Measurements from ENCODE around the gene ARFGAP2.
"Not testable (repeated sequence)": the region's sequence is repeated elsewhere in the genome, so short reads cannot be mapped to it uniquely, and the experiment has no call there.

The ARFGAP2 gene

DNA sequence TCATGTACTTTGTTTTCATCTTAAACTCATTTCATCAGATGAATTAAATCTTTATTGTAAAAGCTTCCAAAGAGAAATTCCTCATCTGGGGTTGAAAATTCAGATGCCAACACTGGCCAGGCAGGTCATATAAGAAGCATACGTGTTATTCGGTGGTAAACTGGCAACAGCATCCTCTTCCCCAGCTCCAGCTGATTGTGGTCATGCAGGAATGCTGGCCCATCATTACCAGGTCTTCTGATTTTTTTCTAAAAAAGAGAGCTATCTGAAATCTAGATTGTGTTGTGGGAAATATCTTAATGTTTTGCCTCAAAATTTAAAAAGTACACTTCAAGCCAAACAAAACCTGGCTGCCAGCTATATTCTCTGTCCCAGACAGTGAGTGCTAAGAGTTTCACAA, 53.6 kb downstream of the ARFGAP2 start:
- H3K27ac Mint-ChIP-seq, result no peak overlapping the region
- H3K4me3 Mint-ChIP-seq, result no peak overlapping the region

DNA sequence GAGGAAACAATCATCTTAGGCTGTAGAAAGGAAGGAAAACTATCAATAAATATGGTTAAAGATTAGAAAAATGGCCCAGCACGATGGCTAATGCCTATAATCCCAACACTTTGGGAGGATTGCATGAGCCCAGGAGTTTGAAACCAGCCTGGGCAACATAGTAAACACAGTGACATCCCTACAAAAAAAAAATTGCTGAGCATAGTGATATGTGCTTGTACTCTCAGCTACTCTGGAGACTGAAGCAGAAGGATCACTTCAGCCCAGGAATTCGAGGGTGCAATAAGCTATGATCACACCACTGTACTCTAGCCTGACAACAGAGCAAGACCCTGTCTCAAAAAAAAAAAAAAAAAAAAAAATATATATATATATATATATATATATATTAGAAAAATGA, 54.9 kb downstream of the ARFGAP2 start:
- Mint-ChIP-seq H3K27me3 (no peaks in the 10 kb centered on the region), H3K4me3 (no peak overlapping the region), H3K4me1 (no peaks in the 10 kb centered on the region), H3K27ac (no peak overlapping the region), H3K9me3 (no peaks in the 10 kb centered on the region)
- ATAC-seq (no peak), DNase-seq (no peak)

More for the DNA sequence above, 53.6 kb downstream of the ARFGAP2 start:
- H3K9me3 Mint-ChIP-seq, result no peaks in the 10 kb centered on the region
- no peaks in the 10 kb centered on the region for H3K4me1 Mint-ChIP-seq
- no peaks in the 10 kb centered on the region for H3K27me3 Mint-ChIP-seq
- no peak for DNase-seq
- no peak for ATAC-seq

DNA sequence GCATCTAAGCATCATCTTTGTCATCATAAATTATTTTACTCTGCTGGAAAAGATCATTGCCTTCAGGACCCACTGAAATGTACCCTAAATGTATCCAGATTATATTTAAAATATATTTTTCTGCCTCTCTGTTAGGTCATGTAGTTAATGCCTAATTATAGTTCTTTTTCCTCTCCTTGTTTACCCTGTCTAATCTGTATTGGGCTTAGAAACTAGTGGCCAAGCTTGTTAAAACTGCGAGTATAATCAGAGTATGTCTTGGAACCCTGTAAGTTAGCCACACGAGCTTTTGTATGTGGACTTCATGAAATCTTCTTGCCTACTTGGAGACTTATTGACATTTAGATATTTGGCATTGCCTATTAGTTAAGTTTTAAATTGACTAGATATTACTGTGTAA, 55.6 kb downstream of the ARFGAP2 start:
- no peaks in the 10 kb centered on the region for H3K27me3 Mint-ChIP-seq
- DNase-seq, result no peak
- no peak overlapping the region for H3K4me3 Mint-ChIP-seq
- no peaks in the 10 kb centered on the region for H3K9me3 Mint-ChIP-seq
- no peak for ATAC-seq
- no peak overlapping the region for H3K27ac Mint-ChIP-seq
- H3K4me1 Mint-ChIP-seq, result no peaks in the 10 kb centered on the region

GRCh38 chr11:47118958-47119688, 57.6 kb downstream of the ARFGAP2 start:
- H3K4me3 Mint-ChIP-seq, H3K27ac Mint-ChIP-seq, H3K4me1 Mint-ChIP-seq, H3K27me3 Mint-ChIP-seq, ATAC-seq, H3K9me3 Mint-ChIP-seq, DNase-seq: not testable (repeated sequence)

Data from stimulated activated naive CD8-positive, alpha-beta T cell treated with anti-CD3 and anti-CD28 coated beads, Interleukin-15, amount 100 ng/mL, for 72 hours (primary cell).